Measurements from ENCODE around the gene EEF2KMT.
"Not testable (repeated sequence)": the region's sequence is repeated elsewhere in the genome, so short reads cannot be mapped to it uniquely, and the experiment has no call there.

DNA sequence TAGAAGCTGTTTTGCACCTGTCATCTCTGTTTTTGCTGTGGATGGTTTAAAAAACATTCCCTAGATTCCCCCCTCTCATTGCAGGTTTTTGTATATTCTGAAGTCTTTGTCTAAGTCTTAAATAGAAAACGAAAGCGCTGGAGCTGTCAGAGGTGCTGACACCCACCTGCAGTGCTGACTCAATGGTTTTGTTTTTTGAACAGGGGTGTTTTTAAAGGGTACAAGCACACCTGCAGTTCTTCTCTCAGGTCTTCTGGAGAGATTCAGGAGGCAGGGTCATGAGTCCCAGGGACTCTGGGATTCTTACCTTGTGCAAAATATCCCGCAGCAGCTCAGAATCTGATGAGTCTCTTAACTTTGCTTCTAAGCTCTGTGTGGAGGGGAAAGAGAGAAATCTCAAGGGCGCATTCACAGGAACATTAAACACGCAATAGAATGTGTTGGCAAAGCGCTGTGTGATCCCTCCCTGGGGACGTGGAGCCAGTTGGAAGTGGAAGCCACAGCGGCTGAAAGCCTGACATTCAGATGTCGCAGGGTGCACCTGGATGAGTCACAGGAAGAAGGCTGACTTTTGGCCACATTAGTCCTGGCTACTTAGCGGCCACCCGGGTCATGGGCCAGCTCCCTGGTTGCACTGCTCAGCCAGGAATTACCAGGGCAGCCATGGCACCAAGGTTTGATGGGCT lies 2.3 kb downstream of the EEF2KMT start:
- TF ChIP-seq EGR1 (IDR thresholded peaks at IDR 0.05; ENCODE audit: low read depth in 2 of 2); HNF4G (IDR thresholded peaks at IDR 0.05); FOXA1 (IDR thresholded peaks at IDR 0.05); TAF1 (conservative IDR thresholded peaks at IDR 0.05); SP1 (IDR thresholded peaks at IDR 0.05); RAD21 (IDR thresholded peaks at IDR 0.05); JUND (IDR thresholded peaks at IDR 0.05); GABPA (IDR thresholded peaks at IDR 0.05 in 1 of 2, conservative IDR thresholded peaks at IDR 0.05 in 1 of 2); RXRA (IDR thresholded peaks at IDR 0.05); YY1 (IDR thresholded peaks at IDR 0.05); NR2F2 (IDR thresholded peaks at IDR 0.05): not testable (repeated sequence)
- TF ChIP-seq, protein P1, sequence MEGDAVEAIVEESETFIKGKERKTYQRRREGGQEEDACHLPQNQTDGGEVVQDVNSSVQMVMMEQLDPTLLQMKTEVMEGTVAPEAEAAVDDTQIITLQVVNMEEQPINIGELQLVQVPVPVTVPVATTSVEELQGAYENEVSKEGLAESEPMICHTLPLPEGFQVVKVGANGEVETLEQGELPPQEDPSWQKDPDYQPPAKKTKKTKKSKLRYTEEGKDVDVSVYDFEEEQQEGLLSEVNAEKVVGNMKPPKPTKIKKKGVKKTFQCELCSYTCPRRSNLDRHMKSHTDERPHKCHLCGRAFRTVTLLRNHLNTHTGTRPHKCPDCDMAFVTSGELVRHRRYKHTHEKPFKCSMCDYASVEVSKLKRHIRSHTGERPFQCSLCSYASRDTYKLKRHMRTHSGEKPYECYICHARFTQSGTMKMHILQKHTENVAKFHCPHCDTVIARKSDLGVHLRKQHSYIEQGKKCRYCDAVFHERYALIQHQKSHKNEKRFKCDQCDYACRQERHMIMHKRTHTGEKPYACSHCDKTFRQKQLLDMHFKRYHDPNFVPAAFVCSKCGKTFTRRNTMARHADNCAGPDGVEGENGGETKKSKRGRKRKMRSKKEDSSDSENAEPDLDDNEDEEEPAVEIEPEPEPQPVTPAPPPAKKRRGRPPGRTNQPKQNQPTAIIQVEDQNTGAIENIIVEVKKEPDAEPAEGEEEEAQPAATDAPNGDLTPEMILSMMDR (IDR thresholded peaks at IDR 0.05; ENCODE audit: low read depth, low read length, missing input control): not testable (repeated sequence)
- TF ChIP-seq, protein P2, sequence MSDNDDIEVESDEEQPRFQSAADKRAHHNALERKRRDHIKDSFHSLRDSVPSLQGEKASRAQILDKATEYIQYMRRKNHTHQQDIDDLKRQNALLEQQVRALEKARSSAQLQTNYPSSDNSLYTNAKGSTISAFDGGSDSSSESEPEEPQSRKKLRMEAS (IDR thresholded peaks at IDR 0.05): not testable (repeated sequence)
- TF ChIP-seq, protein P3, sequence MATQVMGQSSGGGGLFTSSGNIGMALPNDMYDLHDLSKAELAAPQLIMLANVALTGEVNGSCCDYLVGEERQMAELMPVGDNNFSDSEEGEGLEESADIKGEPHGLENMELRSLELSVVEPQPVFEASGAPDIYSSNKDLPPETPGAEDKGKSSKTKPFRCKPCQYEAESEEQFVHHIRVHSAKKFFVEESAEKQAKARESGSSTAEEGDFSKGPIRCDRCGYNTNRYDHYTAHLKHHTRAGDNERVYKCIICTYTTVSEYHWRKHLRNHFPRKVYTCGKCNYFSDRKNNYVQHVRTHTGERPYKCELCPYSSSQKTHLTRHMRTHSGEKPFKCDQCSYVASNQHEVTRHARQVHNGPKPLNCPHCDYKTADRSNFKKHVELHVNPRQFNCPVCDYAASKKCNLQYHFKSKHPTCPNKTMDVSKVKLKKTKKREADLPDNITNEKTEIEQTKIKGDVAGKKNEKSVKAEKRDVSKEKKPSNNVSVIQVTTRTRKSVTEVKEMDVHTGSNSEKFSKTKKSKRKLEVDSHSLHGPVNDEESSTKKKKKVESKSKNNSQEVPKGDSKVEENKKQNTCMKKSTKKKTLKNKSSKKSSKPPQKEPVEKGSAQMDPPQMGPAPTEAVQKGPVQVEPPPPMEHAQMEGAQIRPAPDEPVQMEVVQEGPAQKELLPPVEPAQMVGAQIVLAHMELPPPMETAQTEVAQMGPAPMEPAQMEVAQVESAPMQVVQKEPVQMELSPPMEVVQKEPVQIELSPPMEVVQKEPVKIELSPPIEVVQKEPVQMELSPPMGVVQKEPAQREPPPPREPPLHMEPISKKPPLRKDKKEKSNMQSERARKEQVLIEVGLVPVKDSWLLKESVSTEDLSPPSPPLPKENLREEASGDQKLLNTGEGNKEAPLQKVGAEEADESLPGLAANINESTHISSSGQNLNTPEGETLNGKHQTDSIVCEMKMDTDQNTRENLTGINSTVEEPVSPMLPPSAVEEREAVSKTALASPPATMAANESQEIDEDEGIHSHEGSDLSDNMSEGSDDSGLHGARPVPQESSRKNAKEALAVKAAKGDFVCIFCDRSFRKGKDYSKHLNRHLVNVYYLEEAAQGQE (IDR thresholded peaks at IDR 0.05): not testable (repeated sequence)
